Ramos (cell line): Measurements from ENCODE around the gene IBTK.
"Not testable (repeated sequence)": the region's sequence is repeated elsewhere in the genome, so short reads cannot be mapped to it uniquely, and the experiment has no call there.

Experiments
- in situ Hi-C: fragments of 300-500 bp; cut with MboI; formaldehyde crosslinking; loops from one replicate; pipeline ENCODE4 v1.14.3; 2022; ENCODE audit warnings: low sequenced_read_pairs; ENCODE audit not compliant: unreplicated experiment

The IBTK gene, protein sequence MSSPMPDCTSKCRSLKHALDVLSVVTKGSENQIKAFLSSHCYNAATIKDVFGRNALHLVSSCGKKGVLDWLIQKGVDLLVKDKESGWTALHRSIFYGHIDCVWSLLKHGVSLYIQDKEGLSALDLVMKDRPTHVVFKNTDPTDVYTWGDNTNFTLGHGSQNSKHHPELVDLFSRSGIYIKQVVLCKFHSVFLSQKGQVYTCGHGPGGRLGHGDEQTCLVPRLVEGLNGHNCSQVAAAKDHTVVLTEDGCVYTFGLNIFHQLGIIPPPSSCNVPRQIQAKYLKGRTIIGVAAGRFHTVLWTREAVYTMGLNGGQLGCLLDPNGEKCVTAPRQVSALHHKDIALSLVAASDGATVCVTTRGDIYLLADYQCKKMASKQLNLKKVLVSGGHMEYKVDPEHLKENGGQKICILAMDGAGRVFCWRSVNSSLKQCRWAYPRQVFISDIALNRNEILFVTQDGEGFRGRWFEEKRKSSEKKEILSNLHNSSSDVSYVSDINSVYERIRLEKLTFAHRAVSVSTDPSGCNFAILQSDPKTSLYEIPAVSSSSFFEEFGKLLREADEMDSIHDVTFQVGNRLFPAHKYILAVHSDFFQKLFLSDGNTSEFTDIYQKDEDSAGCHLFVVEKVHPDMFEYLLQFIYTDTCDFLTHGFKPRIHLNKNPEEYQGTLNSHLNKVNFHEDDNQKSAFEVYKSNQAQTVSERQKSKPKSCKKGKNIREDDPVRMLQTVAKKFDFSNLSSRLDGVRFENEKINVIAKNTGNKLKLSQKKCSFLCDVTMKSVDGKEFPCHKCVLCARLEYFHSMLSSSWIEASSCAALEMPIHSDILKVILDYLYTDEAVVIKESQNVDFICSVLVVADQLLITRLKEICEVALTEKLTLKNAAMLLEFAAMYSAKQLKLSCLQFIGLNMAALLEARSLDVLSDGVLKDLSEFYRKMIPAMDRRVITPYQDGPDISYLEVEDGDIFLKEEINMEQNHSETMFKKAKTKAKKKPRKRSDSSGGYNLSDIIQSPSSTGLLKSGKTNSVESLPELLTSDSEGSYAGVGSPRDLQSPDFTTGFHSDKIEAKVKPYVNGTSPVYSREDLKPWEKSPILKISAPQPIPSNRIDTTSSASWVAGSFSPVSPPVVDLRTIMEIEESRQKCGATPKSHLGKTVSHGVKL (N-terminal part only)

DNA sequence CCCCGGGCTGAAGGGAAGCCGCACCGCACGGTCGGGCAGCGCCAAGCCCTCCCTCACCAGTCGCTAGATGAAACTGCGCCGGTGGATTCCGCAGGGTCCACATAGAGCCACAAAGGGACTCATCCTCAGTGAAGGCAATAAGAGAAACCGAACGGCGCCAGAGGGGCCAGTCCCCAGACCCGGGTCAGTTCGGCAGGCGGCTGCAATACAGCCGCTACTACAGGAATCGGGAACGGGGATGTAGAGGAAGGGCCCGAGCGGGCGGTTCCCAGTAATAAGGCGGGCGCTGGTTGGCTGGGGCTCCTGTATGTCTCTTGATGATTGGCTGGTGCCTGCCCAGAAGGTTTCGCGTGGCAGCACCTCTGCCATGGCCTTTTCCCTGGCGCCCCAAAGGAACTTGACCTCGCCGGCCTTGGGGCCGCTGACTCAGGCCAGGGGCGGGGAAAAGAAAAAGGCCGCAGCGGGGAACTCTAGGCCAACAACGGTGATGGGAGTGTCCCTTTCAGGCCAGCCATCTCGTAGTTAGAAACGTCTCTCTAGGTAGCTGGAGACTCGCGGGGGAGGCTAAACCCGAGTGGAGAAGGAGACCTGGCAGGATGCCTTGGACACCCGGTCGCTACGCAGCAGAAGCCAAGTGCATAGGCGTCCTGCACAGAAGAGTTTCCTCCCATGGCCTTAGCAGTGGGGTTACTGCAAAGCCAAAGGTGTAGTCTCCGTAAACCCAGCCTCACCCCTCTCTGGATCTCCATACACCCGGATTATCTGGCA lies at the start of gene IBTK:
Gene IBTK, minus strand, starts transcription at position 240 of the 768 bp plus-strand sequence. CDS start 7,258 bp downstream, outside the sequence.
- in situ Hi-C loops, result no loop called here

DNA sequence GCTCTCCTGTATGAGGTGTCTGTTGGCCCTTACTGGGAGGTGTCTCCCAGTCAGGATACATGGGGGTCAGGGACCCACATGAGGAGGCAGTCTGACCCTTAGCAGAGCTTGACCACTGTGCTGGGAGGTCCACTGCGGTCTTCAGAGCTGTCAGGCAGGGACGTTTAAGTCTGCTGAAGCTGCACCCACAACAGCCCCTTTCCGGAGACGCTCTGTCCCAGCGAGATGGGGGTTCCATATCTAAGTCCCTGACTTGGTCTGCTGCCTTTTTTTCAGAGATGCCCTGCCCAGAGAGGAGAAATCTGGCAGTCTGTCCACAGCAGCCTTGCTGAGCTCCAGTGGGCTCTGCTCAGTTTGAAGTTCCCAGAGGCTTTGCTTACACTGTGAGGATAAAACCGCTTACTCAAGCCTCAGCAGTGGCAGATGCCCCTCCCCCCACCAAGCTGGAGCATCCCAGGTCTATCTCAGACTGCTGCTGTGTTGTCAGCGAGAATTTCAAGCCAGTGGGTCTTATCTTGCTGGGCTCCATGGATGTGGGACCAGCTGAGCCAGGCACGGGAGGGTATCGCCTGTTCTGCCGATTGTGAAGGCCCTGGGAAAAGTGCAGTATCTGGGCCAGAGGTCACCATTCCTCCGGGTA lies 36.3 kb upstream of the IBTK start:
- in situ Hi-C loops, result no loop called here

DNA sequence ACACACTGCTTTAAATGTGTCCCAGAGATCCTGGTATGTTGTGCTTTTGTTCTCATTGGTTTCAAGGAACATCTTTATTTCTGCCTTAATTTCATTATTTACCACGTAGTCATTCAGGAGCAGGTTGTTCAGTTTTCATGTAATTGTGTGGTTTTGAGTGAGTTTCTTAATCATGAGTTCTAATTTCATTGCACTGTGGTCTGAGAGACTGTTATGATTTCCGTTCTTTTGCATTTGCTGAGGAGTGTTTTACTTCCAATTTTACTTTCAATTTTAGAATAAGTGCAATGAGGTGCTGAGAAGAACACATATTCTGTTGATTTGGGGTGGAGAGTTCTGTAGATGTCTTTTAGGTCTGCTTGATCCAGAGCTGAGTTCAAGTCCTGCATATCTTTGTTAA lies 34.0 kb upstream of the IBTK start:
- in situ Hi-C loops, result not testable (repeated sequence)

DNA sequence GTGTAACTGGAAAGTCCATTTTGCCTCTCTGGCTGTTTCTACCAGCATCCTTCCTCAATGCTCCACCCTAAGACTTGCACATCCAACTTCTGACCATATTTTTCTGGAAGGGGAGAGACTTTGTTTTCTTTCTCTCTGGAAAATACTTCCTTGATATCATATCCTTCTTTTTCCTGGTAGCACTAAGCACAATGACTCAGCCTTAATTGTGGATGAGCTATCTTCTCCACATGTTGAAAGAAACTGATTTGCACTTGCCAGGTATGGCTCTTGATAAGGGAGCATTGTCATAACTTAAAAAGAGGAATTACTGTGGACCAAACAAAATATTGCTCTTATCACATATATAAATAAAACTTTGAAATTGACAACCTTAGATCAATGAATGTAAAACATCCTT lies 30.1 kb upstream of the IBTK start:
- in situ Hi-C loops, result no loop called here

DNA sequence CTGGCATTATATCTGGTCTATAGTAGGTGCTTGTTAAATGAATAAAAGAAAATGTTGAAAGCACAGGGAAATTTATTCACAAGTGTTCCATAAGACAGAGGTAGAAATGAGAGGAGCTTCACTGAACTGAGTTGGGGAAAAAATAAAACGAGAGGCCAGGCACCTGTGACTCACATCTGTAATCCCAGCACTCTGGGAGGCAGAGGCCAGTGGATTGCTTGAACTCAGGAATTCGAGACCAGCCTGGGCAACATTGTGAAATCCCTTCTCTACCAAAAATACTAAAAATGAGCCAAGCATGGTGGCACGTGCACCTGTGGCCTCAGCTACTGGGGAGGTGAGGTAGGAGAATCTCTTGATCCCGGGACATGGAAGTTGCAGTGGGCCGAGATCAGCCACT lies 28.1 kb upstream of the IBTK start:
- in situ Hi-C loops, result no loop called here

DNA sequence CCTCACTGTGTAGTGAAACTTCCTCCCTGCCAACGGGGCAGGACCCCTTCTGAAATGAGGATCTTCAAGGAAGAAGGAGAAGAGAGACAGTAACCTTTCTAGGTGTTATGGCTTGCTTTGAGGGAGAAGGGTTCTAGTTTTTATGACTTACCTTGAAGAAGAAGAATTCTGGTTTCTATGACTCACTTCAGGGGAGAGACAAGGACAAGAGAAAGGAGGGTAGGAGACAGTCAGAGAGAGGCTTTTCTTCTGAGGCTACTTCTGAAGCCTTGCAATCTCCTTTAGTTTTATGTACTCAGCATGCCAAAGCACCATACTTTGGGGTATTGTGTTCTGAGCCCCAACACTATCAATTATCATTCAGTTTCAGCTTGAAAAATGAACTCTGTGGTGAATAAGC lies 25.8 kb upstream of the IBTK start:
- in situ Hi-C loops, result loop anchor here (25.0 kb wide), 2 partner anchors 939 to 1239 kb away; partner anchors contain the start of gene PRSS35

DNA sequence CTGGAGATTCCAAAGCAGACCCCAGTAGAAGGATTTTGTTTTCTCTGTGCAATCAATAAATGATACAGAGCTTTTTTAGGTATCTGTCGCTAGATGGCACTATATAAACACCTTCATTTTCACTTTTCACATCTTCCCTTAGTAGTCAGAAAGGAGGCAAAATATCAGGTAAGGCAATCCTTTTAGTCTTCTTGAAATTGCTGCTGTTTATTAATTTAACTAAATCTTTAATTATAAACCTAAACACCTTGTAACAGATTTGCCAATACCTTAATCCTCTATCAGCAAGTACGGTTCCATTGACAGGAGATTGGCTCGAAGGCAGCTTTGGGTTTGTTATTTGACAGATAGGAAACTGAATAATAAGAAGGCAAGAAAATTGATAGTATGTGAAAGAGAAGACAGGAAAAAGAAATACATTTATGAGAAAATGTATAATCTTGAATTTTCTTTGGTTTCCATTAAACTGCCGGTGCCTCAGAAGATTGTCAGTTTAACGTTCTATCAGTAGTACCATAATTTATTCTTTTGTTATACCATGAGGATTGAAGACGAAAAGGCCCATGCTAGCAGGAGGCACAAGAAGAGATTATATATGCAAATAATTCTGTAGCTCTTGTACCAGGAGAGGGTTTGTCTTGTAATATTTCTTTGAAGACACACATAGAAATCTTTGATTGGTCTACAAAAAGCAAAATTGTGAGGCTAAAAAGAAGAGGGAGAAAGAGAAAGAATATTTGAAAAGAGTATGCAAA lies 23.5 kb upstream of the IBTK start:
- in situ Hi-C loops, result loop anchor here (25.0 kb wide), 2 partner anchors 941 to 1241 kb away; partner anchors contain the start of gene PRSS35

DNA sequence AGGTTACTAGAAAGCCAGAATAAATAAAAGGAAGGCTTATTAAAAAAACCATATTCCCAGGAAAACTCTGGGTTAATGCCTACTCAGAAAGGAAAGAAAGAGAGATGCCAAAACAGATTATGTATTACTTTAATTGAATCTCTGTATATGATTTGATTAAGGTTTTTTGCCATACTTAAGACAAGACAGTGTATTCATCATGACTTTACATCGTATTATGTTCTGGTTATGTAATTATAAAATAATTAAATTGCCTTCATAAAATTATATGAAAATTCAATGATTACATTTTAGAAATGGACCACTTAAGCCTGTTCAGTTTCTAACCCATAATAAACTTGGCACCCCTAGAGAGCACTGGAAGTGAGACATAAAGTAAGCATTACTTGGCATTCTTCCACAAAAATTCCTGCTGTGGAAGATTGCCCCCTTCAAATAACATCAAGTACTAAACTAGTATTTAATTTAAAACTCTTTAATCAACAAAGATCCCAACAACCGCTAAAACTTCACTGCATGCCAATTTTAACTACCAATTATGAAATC lies 20.8 kb upstream of the IBTK start:
- in situ Hi-C loops, result loop anchor here (10.0 to 25.0 kb wide), 3 partner anchors 786 to 1244 kb away; partner anchors contain the start of gene PRSS35

DNA sequence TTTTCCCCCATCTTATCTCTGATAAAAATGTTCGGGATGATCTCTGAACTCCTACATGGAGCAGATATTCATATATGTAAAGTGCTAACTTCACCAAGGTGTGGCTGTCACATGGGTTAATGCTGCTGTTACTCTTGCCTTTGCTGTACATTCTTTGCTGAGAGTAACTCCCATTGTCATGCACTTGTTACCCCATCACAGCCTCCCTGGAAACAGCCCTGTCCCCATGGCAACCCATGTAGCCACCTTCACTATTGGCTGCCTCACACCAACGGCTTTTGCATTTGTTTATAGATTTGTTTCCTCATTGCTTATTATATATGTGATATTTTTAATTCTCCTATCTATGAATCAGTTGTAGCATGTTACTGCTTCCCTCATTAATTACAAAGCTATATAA lies 17.3 kb upstream of the IBTK start:
- in situ Hi-C loops, result loop anchor here (10.0 to 25.0 kb wide), 3 partner anchors 790 to 1247 kb away; partner anchors contain the start of gene PRSS35

DNA sequence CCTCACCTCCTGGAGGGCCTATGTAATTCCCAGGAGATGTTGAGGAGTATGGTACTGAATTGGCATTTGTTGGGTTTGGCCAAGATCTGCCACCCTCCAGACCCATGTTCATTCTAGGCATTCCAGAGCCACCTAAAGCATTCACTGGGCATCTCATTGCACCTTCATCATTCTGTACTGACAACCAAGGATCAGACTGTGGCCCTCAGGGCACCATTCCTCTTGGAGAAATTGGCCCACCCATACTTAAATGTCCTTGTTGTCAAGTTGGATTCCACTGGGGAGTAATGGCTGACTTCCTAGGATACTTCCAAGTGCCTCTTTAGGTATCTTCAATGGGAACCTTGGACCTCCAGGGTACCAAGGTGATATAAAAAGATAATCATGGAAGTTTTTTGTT lies 16.8 kb upstream of the IBTK start:
- in situ Hi-C loops, result loop anchor here (10.0 to 25.0 kb wide), 3 partner anchors 790 to 1248 kb away; partner anchors contain the start of gene PRSS35

DNA sequence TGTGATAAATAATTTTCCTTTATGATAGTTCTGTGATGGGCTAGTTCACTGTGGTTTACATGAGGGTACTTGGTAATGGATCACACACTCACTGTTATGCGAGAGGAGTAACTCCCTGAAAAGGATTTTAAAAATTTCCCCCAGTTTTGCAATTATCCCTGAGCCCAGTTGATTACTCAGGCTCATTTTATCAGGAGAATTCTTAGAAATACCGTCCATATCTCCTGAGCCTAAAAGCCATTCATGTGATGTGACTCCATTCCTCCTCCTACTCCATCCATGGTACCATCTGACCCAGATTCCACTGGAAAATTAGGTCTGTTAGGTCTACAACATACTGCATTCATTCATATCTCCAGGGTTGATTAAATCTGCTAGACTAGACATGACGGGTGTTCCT lies 16.4 kb upstream of the IBTK start:
- in situ Hi-C loops, result loop anchor here (10.0 to 25.0 kb wide), 3 partner anchors 791 to 1248 kb away; partner anchors contain the start of gene PRSS35

DNA sequence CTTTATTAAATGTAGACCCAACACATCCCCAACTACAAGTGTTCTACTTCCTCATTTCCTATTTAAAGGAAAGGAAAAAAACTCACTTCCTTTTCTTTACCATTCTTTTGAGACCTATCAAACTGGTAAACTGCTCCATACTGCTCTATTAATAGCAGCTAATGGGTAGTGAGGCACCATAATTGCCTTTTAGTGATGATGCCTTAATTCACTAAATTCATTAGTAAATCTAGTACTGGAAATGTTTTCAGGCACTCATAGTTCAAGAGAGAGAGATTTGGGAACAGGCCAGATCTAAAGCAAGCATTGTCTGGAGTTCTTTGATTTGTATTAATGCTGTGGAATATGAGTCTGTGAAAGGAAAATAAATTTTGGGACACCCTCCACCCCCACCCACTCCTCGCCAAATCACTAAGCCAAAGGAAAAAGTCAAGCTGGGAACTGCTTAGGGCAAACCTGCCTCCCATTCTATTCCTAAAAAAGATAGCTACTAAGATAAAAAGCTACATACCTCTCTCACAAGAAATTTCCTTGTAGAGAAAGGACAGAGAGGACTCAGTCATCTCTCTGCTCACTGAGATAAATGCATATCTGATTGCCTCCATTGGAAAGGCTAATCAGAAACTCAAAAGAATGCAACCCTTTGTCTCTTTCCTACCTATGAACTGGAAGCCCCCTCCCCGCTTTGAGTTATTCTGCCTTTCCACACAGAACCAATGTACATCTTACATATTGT lies 13.6 kb upstream of the IBTK start:
- in situ Hi-C loops, result loop anchor here (10.0 to 25.0 kb wide), 3 partner anchors 794 to 1251 kb away; partner anchors contain the start of gene PRSS35

DNA sequence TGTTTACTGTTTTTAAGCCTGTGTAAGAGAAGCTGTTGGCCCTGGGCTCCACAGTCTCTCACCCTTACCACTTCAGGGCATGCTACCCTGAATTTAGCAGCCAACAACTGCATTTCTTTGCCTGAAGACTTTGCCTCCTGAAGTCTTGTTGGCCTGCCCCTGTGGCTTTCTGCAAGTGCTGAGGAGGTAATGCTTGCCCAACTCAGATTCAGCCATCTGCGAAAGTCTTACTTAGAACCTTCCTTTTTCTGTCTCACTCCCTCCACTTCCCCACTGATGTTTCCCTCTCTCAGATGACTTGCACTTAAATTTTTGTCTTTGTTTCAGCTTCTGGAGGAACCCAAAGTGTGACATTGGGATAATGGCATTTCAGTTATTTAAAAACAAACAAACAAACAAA lies 11.8 kb upstream of the IBTK start:
- in situ Hi-C loops, result loop anchor here (25.0 kb wide), 2 partner anchors 953 to 1253 kb away; partner anchors contain the start of gene PRSS35

DNA sequence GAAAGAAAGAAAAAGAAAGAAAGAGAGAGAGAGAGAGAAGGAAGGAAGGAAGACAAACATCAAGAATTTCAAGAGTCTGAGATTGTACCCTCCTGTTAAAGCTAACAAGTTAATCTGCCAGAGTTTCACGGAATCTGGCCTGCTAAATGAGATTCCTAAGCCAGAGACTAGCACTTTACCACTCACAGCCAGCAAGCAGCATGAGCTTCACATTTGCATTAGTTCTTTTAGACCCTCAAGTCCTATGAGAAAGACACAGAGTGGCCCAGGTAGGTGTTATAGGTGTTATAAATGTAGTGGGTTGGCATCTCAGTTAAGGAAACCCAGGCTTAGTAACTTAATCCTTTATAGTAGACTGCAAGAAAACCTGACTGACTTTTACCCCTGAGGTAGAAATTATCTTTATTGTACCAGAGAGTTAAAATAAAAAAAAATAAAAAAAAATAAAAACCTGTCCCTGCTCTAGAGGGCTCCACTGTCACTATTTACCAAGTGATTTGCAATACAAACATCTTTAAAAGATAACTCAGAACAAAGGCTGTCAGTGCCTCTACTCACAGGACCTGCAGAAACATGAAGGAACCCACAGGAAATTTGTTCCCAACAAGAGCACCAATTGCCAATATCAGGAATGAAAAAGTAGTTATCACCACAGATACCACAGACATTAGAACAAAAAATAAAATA lies 9.7 kb upstream of the IBTK start:
- in situ Hi-C loops, result loop anchor here (25.0 kb wide), 2 partner anchors 955 to 1255 kb away; partner anchors contain the start of gene PRSS35

DNA sequence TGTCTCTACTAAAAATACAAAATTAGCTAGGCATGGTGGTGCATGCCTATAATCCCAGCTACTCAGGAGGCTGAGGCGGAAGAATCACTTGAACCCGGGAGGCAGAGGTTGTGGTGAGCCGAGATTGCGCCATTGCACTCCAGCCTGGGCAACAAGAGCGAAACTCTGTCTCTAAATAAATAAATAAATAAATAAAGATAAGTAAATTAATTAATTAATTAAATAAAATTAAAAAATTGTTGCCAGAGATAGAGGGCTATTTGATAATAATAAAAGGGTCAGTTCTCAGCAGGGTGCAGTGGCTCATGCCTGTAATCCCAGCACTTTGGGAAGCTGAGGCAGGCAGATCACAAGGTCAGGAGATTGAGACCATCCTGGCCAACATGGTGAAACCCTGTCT lies 7.2 kb upstream of the IBTK start:
- in situ Hi-C loops, result loop anchor here (25.0 kb wide), 2 partner anchors 958 to 1258 kb away; partner anchors contain the start of gene PRSS35

DNA sequence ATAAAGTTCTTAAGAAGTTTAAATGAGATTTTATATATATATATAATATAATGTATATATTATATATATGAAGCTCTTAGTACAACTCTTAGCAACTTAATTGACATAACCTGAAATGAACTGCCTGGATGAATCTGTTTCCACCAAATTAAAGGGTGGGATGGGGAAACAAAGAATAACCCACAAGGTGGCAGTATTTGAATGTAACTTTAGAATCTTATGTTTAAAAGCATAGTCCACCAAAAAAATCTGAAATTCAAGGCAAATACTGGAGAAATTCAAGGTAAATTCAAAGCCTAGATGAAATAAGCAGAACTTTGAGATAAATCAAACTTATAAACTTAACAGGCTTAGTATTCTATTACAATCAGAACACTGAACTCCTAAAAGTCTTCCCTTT lies 4.4 kb upstream of the IBTK start:
- in situ Hi-C loops, result loop anchor here (25.0 kb wide), 2 partner anchors 960 to 1260 kb away; partner anchors contain the start of gene PRSS35
